NCI-H1930 (cell line): ENCODE data around the gene DLX3.

Experiments used
- DNase-seq, 2 experiments: peaks; one replicate each; lab custom pipeline; 2025; lab: John Stamatoyannopoulos, UW

The DLX3 gene

GRCh38 chr17:49957350-49957749 lies 37.7 kb downstream of the DLX3 start:
- no peak for DNase-seq

GRCh38 chr17:49956780-49957179 lies 38.2 kb downstream of the DLX3 start:
- DNase-seq, result no peak

- DNase-seq, result no peak
Observed at GRCh38 chr17:49955157-49955556, 39.9 kb downstream of the DLX3 start.

GRCh38 chr17:49952912-49953497 lies 42.0 kb downstream of the DLX3 start:
- no peak for DNase-seq

- DNase-seq, result peak; percentile 20 to 42
Observed at GRCh38 chr17:49952209-49952911, 42.7 kb downstream of the DLX3 start.

- DNase-seq, result no peak
Observed at GRCh38 chr17:49951362-49952082, 43.5 kb downstream of the DLX3 start.

- no peak for DNase-seq
Observed at GRCh38 chr17:49949634-49950033, 45.4 kb downstream of the DLX3 start.

- no peak for DNase-seq
Observed at GRCh38 chr17:49946964-49947584, 48.0 kb downstream of the DLX3 start.

- no peak for DNase-seq
Observed at GRCh38 chr17:49946208-49946607, 48.8 kb downstream of the DLX3 start.

- DNase-seq, result no peak
Observed at GRCh38 chr17:49944273-49944870, 50.7 kb downstream of the DLX3 start.

GRCh38 chr17:49942947-49943346 lies 52.1 kb downstream of the DLX3 start:
- DNase-seq, result no peak

- no peak for DNase-seq
Observed at GRCh38 chr17:49941427-49941826, 53.6 kb downstream of the DLX3 start.
